Vagina (tissue), 2 donors: Measurements from ENCODE around the gene DEK.

Experiments
- POLR2AphosphoS5 ChIP-seq, 2 donors: sonication (generic); formaldehyde crosslinking; IDR thresholded peaks; one replicate each; pipeline ENCODE4 v1.9.0; 2017; ENCODE audit warnings: antibody characterized with exemption in 2 of 2, mild to moderate bottlenecking in 2 of 2, low read depth in 1 of 2; ENCODE audit not compliant: insufficient read depth in 1 of 2
- TF ChIP-seq, protein P1 (sequence below), 3 experiments: fragments of 450-650 bp in 2 of 3; fragments of 200-600 bp in 1 of 3; sonication (generic) in 1 of 3; IDR thresholded peaks; one replicate each; pipeline ENCODE4 v1.5.1; 2017 to 2019; ENCODE audit warnings: antibody characterized with exemption in 3 of 3, mild to moderate bottlenecking in 2 of 3, moderate library complexity in 2 of 3

DNA sequence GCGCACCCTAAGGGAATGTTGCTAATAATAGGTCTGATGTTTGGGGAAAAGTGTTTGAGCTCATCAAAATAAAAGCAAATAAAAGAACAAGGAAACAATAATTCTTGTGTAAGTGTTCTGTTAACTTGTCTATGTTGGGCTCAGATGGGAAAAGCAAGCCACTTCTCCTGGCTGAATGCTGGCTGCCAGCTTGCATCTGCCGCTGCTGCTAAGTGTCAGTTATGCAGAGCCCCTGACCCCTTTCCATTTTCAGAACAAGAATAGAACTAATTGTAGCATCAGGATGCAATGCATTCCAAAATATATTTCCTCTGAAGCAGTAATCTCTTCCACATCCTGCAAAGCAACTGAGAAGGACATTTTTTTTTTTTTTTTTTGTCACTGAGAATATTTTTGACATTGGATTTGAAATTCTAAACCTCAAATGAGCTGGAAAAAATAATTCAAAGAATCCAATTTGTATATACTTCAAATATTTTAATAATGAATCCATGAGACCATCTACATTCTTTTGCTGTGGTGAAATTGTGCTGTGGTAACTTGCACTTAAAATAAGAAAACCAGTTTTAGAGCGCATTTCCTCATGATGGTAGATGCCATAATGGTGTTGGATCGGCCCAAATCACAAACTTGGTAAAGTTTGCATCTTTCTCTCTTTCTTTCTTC, 43.9 kb upstream of the DEK start:
- TF ChIP-seq, protein P1, sequence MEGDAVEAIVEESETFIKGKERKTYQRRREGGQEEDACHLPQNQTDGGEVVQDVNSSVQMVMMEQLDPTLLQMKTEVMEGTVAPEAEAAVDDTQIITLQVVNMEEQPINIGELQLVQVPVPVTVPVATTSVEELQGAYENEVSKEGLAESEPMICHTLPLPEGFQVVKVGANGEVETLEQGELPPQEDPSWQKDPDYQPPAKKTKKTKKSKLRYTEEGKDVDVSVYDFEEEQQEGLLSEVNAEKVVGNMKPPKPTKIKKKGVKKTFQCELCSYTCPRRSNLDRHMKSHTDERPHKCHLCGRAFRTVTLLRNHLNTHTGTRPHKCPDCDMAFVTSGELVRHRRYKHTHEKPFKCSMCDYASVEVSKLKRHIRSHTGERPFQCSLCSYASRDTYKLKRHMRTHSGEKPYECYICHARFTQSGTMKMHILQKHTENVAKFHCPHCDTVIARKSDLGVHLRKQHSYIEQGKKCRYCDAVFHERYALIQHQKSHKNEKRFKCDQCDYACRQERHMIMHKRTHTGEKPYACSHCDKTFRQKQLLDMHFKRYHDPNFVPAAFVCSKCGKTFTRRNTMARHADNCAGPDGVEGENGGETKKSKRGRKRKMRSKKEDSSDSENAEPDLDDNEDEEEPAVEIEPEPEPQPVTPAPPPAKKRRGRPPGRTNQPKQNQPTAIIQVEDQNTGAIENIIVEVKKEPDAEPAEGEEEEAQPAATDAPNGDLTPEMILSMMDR (IDR thresholded peaks at IDR 0.05) = no peak
- no peak for TF ChIP-seq POLR2AphosphoS5 (IDR thresholded peaks at IDR 0.05; ENCODE audit: insufficient read depth in 1 of 2, low read depth in 1 of 2)
